Neuronal stem cell (in vitro differentiated cells): ENCODE results near the gene SCN2B.
A peak's percentile ranks its signal among the peaks of the same experiment; 100 is the strongest.

Source experiments
- DNase-seq: peaks from one replicate; pipeline ENCODE4 v3.0.0-alpha.2; 2013; ENCODE audit warnings: low spot score
- H2AFZ ChIP-seq: one replicate; pipeline ENCODE4 v1.6.1; 2013; ENCODE audit warnings: mild to moderate bottlenecking, low read length, inconsistent platforms
- H2AK5ac ChIP-seq: 2 replicates; pipeline ENCODE4 v1.6.1; 2013; ENCODE audit warnings: low read depth, mild to moderate bottlenecking, inconsistent platforms, low read length, moderate library complexity, mixed read lengths
- H2BK120ac ChIP-seq: 2 replicates; pipeline ENCODE4 v1.6.1; 2013; ENCODE audit warnings: low read depth, mild to moderate bottlenecking, inconsistent platforms, low read length, moderate library complexity, mixed read lengths
- H2BK12ac ChIP-seq: one replicate; pipeline ENCODE4 v1.6.1; 2013; ENCODE audit warnings: low read length, inconsistent platforms
- H2BK15ac ChIP-seq: 2 replicates; pipeline ENCODE4 v1.6.1; 2013; ENCODE audit warnings: mild to moderate bottlenecking, low read length, inconsistent platforms, mixed read lengths
- H2BK5ac ChIP-seq: one replicate; pipeline ENCODE4 v1.6.1; 2013; ENCODE audit warnings: inconsistent platforms, mild to moderate bottlenecking, low read length, moderate library complexity
- H3K14ac ChIP-seq: one replicate; pipeline ENCODE4 v1.6.1; 2013; ENCODE audit warnings: low read length, inconsistent platforms
- H3K18ac ChIP-seq: 2 replicates; pipeline ENCODE4 v1.6.1; 2013; ENCODE audit warnings: low read length, inconsistent platforms
- H3K23ac ChIP-seq: 2 replicates; pipeline ENCODE4 v1.6.1; 2013; ENCODE audit warnings: low read depth, mild to moderate bottlenecking, mixed read lengths, low read length, inconsistent platforms; ENCODE audit not compliant: poor library complexity
- H3K27ac ChIP-seq: replicated peaks from 3 replicates; pipeline ENCODE4 v1.5.1; 2013; ENCODE audit warnings: low read length, inconsistent platforms
- H3K27me3 ChIP-seq, 3 experiments: 2 replicates each; pipeline ENCODE4 v1.6.1; 2013; ENCODE audit warnings: low read length in 3 of 3, mild to moderate bottlenecking in 2 of 3, inconsistent platforms in 1 of 3, low read depth in 1 of 3, mixed read lengths in 1 of 3, moderate library complexity in 1 of 3; ENCODE audit not compliant: control insufficient read depth in 3 of 3, insufficient read depth in 3 of 3
- H3K36me3 ChIP-seq, 2 donors: replicated peaks in 1 of 2; 2 replicates each; pipeline ENCODE4 v1.6.1; 2013; ENCODE audit warnings: low read length in 2 of 2; ENCODE audit not compliant: control insufficient read depth in 2 of 2, insufficient read depth in 2 of 2
- H3K4ac ChIP-seq: 2 replicates; pipeline ENCODE4 v1.6.1; 2013; ENCODE audit warnings: inconsistent platforms, mild to moderate bottlenecking, low read length, moderate library complexity
- H3K4me1 ChIP-seq, 2 donors: 1 replicate in 1 of 2; 2 replicates in 1 of 2; pipeline ENCODE4 v1.6.1; 2013; ENCODE audit warnings: low read length in 2 of 2, low read depth in 1 of 2; ENCODE audit not compliant: control insufficient read depth in 2 of 2, insufficient read depth in 1 of 2
- H3K4me2 ChIP-seq: one replicate; pipeline ENCODE4 v1.6.1; 2013; ENCODE audit warnings: mild to moderate bottlenecking, low read length, inconsistent platforms; ENCODE audit not compliant: insufficient read depth, poor library complexity, severe bottlenecking
- H3K4me3 ChIP-seq, 2 donors: 2 replicates each; pipeline ENCODE4 v1.5.1; 2013; ENCODE audit warnings: low read length in 2 of 2, mild to moderate bottlenecking in 2 of 2, inconsistent platforms in 1 of 2, moderate library complexity in 1 of 2
- H3K79me1 ChIP-seq: one replicate; pipeline ENCODE4 v1.6.1; 2013; ENCODE audit warnings: low read depth, mild to moderate bottlenecking, inconsistent platforms, low read length, moderate library complexity
- H3K9ac ChIP-seq: one replicate; pipeline ENCODE4 v1.6.1; 2013; ENCODE audit warnings: mild to moderate bottlenecking, low read depth, low read length, inconsistent platforms; ENCODE audit not compliant: poor library complexity
- H3K9me3 ChIP-seq, 2 donors: replicated peaks in 1 of 2; 2 replicates each; pipeline versions ENCODE3 to v1.6.1; 2013; ENCODE audit warnings: low read length in 2 of 2, mild to moderate bottlenecking in 2 of 2, inconsistent platforms in 1 of 2, low read depth in 1 of 2, mixed read lengths in 1 of 2, moderate library complexity in 1 of 2; ENCODE audit not compliant: control insufficient read depth in 2 of 2, insufficient read depth in 1 of 2
- H4K8ac ChIP-seq: one replicate; pipeline ENCODE4 v1.6.1; 2013; ENCODE audit warnings: low read depth, mild to moderate bottlenecking, inconsistent platforms, low read length, moderate library complexity
- H4K91ac ChIP-seq: one replicate; pipeline ENCODE4 v1.6.1; 2013; ENCODE audit warnings: low read length, low read depth, mild to moderate bottlenecking, inconsistent platforms; ENCODE audit not compliant: poor library complexity
- WGBS, 2 donors: extraction: QIAGEN DNeasy Blood & Tissue Kit; methylation state at CpG; one replicate each; pipeline ENCODE4 v1.1.7; 2013; ENCODE audit warnings: missing lambda C conversion rate in 2 of 2, mixed read lengths in 1 of 2; ENCODE audit not compliant: insufficient read length in 2 of 2, insufficient replicate concordance in 1 of 2; ENCODE audit errors: extremely low coverage in 2 of 2; 5-methylcytosine and 5-hydroxymethylcytosine counted together

The SCN2B gene

DNA sequence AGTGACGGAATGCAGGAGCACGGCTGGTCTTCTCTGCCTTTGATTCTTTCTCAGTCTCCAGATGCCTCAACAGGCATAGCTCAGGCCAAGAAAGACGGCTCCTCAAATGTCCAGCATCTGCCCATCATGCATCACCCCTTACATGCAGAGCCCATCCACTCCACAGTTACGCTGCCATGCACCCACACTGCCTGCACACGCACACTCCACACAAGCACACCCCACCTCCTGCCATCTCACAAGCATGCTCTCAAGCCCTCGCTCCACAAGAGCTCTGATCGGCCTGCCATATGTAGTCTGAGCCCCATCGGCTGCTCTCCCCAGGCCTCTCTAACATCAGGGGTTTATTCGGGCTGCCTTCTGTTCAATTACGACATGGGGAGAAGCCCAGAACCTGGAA is 42.6 kb downstream of the SCN2B start:
- Histone ChIP-seq H2AK5ac (peak overlapping the region; percentile 22), H3K4me2 (no peak overlapping the region), H2BK15ac (no peak overlapping the region), H3K79me1 (no peaks in the 10 kb centered on the region), H3K14ac (no peak overlapping the region), H4K8ac (no peak overlapping the region), H3K4ac (no peak overlapping the region), H3K9me3 (no peaks in the 10 kb centered on the region), H4K91ac (no peak overlapping the region), H2BK120ac (no peak overlapping the region), H3K4me1 (peaks cover 0 to 3% of the 10 kb centered on the region in 2 donors), H2BK5ac (no peak overlapping the region), H3K18ac (no peak overlapping the region), H3K36me3 (no peaks in the 10 kb centered on the region), H3K23ac (peak overlapping the region; percentile 22), H2AFZ (no peak overlapping the region), H3K27me3 (peaks cover 0 to 38% (median 0%) of the 10 kb centered on the region in 3 experiments), H3K27ac (no peak overlapping the region), H3K4me3 (no peak overlapping the region), H3K9ac (peak overlapping the region; percentile 38), H2BK12ac (no peak overlapping the region)
- no CpG with 5 or more reads among the region's 10 CpGs for WGBS, 2 donors
- DNase-seq, result no peak

GRCh38 chr11:118132385-118133151 is 43.9 kb downstream of the SCN2B start:
- H3K18ac ChIP-seq, result no peak overlapping the region
- WGBS, 2 donors, result no CpG with 5 or more reads among the region's 15 CpGs

DNA sequence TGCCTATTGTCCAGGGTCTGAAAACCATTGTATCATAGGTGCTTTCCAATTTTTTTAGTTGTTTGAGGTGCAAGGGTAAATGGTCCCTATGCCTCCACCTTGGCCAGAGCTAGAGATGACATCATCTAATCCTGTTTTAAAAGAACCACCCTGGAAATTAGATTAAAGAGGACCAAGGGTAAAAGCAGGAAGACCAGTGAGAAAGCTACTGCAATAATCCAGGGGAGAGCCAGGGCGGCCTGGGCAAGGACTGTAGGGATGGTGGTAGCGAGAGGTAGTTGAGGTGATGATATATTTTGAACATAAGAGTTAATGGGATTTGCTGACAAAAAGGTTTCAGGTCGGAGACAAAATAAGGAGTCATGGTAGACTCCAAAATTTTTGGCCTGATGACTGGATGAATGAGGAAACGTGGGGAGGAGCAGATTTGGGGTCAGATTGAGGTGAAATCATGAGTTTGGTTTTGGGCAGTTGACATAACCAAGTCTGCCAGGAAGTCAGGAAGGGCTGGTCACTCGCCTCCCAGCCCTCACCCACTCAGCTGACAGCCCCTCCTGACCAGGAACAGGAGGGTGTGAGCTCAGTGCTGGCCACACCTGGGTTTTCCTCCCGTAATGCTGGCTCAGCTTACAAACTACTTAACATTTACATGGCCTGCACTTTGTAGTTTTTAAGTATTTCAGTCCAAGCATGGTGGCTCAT is 46.8 kb downstream of the SCN2B start:
- Histone ChIP-seq H3K4me3 (no peak overlapping the region), H3K9ac (no peak overlapping the region), H3K4me1 (peaks cover 0 to 2% of the 10 kb centered on the region in 2 donors), H2BK5ac (no peak overlapping the region), H3K23ac (no peak overlapping the region), H2AK5ac (no peak overlapping the region), H4K91ac (no peak overlapping the region), H3K14ac (no peak overlapping the region), H3K4me2 (no peak overlapping the region), H2BK15ac (no peak overlapping the region), H3K9me3 (no peaks in the 10 kb centered on the region), H2AFZ (no peak overlapping the region), H4K8ac (no peak overlapping the region), H2BK120ac (no peak overlapping the region), H2BK12ac (no peak overlapping the region), H3K27ac (no peak overlapping the region), H3K27me3 (peaks cover 0 to 37% (median 0%) of the 10 kb centered on the region in 3 experiments), H3K4ac (no peak overlapping the region), H3K79me1 (no peaks in the 10 kb centered on the region), H3K36me3 (no peaks in the 10 kb centered on the region), H3K18ac (no peak overlapping the region)
- WGBS, 2 donors, result 100% methylated on average over 1 of the region's 6 CpGs; no CpG with 5 or more reads in 1 of the 2 donors
- DNase-seq, result no peak

More at GRCh38 chr11:118132385-118133151, 43.9 kb downstream of the SCN2B start:
- Histone ChIP-seq H2AK5ac (no peak overlapping the region), H2BK5ac (no peak overlapping the region), H3K4me2 (no peak overlapping the region), H3K23ac (no peak overlapping the region), H3K27ac (no peak overlapping the region), H3K27me3 (peaks cover 0 to 37% (median 0%) of the 10 kb centered on the region in 3 experiments), H4K91ac (no peak overlapping the region), H3K79me1 (no peaks in the 10 kb centered on the region), H2BK120ac (no peak overlapping the region), H2BK12ac (no peak overlapping the region), H3K4me1 (peaks cover 0 to 2% of the 10 kb centered on the region in 2 donors), H3K4me3 (no peak overlapping the region), H2AFZ (no peak overlapping the region), H3K4ac (no peak overlapping the region), H3K9me3 (no peaks in the 10 kb centered on the region), H3K14ac (no peak overlapping the region), H3K9ac (no peak overlapping the region), H3K36me3 (no peaks in the 10 kb centered on the region), H2BK15ac (no peak overlapping the region), H4K8ac (no peak overlapping the region)
- no peak for DNase-seq
